ENCODE data around the gene FIBCD1.

The FIBCD1 gene

GRCh38 chr9:130905125-130905901 is 33.7 kb downstream of the FIBCD1 start:
- Histone ChIP-seq H3K36me3 (ENCODE audit: insufficient read depth, low read length) (no peaks in the 10 kb centered on the region), H3K27me3 (ENCODE audit: insufficient read depth, low read length) (no peaks in the 10 kb centered on the region), H3K9me3 (ENCODE audit: low read length) (no peaks in the 10 kb centered on the region), H3K4me3 (ENCODE audit: low read depth, low read length, poor library complexity, severe bottlenecking) (no peak overlapping the region), H3K9ac (ENCODE audit: low read length) (no peak overlapping the region), H4K20me1 (ENCODE audit: insufficient read depth, low read length) (no peaks in the 10 kb centered on the region), H3F3A (ENCODE audit: insufficient read depth, low read length) (no peaks in the 10 kb centered on the region), H3K4me2 (ENCODE audit: low read length) (no peak overlapping the region), H3K79me2 (ENCODE audit: insufficient read depth, low read length) (no peaks in the 10 kb centered on the region), H3K9me2 (ENCODE audit: low read depth, low read length) (no peaks in the 10 kb centered on the region), H3K4me1 (ENCODE audit: insufficient read depth, low read length, severe bottlenecking) (no peaks in the 10 kb centered on the region), H3K27ac (ENCODE audit: low read depth, low read length, poor library complexity, severe bottlenecking) (no peak overlapping the region), H2AFZ (ENCODE audit: low read length) (no peak overlapping the region)
- no peak for TF ChIP-seq CTCF (IDR thresholded peaks at IDR 0.05; ENCODE audit: low read length)
- TF ChIP-seq EZH2 (IDR thresholded peaks at IDR 0.05; ENCODE audit: borderline replicate concordance, low read length) = no peak

GRCh38 chr9:130904070-130905044 is 34.7 kb downstream of the FIBCD1 start:
- Histone ChIP-seq H3K27me3 (ENCODE audit: insufficient read depth, low read length) (no peaks in the 10 kb centered on the region), H3K27ac (ENCODE audit: low read depth, low read length, poor library complexity, severe bottlenecking) (no peak overlapping the region), H3K4me3 (ENCODE audit: low read depth, low read length, poor library complexity, severe bottlenecking) (no peak overlapping the region), H3F3A (ENCODE audit: insufficient read depth, low read length) (no peaks in the 10 kb centered on the region), H4K20me1 (ENCODE audit: insufficient read depth, low read length) (no peaks in the 10 kb centered on the region), H3K4me2 (ENCODE audit: low read length) (no peak overlapping the region), H3K36me3 (ENCODE audit: insufficient read depth, low read length) (no peaks in the 10 kb centered on the region), H3K9me3 (ENCODE audit: low read length) (no peaks in the 10 kb centered on the region), H3K9ac (ENCODE audit: low read length) (no peak overlapping the region), H2AFZ (ENCODE audit: low read length) (no peak overlapping the region), H3K4me1 (ENCODE audit: insufficient read depth, low read length, severe bottlenecking) (no peaks in the 10 kb centered on the region), H3K79me2 (ENCODE audit: insufficient read depth, low read length) (no peaks in the 10 kb centered on the region), H3K9me2 (ENCODE audit: low read depth, low read length) (no peaks in the 10 kb centered on the region)
- TF ChIP-seq EZH2 (IDR thresholded peaks at IDR 0.05; ENCODE audit: borderline replicate concordance, low read length) (no peak), CTCF (IDR thresholded peaks at IDR 0.05; ENCODE audit: low read length) (no peak)

DNA sequence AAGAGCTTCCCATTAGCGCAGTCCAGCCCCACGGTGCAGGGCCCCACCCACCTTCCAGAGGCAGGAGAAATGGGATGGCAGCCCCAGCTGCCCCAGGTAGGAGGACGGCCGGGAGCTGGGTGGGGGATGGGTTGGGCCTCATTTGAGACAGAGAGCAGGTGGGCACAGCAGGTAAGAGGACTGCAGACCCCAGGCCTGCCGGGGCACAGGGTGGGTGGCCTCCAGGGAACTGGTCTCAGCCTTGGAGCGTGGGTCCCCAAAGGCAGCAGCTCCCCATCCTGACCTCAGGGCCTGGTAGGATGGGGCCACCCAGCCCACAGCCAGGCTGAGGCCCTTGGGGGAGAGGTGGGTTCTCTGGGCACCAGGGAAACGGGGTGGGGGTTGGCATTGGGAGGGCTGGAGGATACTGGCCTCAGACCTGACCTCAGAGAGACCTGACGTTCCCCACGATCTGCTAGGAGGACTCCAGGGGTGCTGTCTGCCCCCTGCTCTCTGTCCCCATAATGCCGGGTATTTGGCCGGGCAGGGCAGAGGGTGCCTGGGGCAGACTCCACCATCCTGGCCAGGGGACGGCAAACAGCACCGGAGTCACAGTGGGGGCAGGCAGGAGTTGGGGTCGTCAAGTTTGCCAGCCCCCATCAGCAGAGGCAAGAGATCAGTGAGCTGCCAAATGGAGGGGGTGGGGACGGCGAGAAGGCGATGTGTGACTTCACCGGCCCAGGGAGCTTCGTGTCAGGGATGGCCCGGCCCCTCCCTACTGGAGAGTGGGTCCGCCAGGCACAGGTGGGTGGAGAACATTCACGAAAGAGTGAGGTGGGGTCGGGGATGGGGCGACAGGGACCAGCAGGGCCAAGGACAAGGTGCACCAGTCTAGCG is 35.6 kb downstream of the FIBCD1 start:
- no peak overlapping the region for H3K4me3 ChIP-seq (ENCODE audit: low read depth, low read length, poor library complexity, severe bottlenecking)
- no peaks in the 10 kb centered on the region for H3K9me2 ChIP-seq (ENCODE audit: low read depth, low read length)
- H3K9ac ChIP-seq (ENCODE audit: low read length) = no peak overlapping the region
- no peaks in the 10 kb centered on the region for H3F3A ChIP-seq (ENCODE audit: insufficient read depth, low read length)
- H3K4me2 ChIP-seq (ENCODE audit: low read length) = no peak overlapping the region
- H3K27me3 ChIP-seq (ENCODE audit: insufficient read depth, low read length) = no peaks in the 10 kb centered on the region
- H3K27ac ChIP-seq (ENCODE audit: low read depth, low read length, poor library complexity, severe bottlenecking) = no peak overlapping the region
- no peaks in the 10 kb centered on the region for H3K79me2 ChIP-seq (ENCODE audit: insufficient read depth, low read length)
- no peaks in the 10 kb centered on the region for H3K4me1 ChIP-seq (ENCODE audit: insufficient read depth, low read length, severe bottlenecking)
- no peak overlapping the region for H2AFZ ChIP-seq (ENCODE audit: low read length)
- H3K9me3 ChIP-seq (ENCODE audit: low read length) = no peaks in the 10 kb centered on the region
- no peaks in the 10 kb centered on the region for H4K20me1 ChIP-seq (ENCODE audit: insufficient read depth, low read length)
- TF ChIP-seq CTCF (IDR thresholded peaks at IDR 0.05; ENCODE audit: low read length) (no peak), EZH2 (IDR thresholded peaks at IDR 0.05; ENCODE audit: borderline replicate concordance, low read length) (no peak)
- no peaks in the 10 kb centered on the region for H3K36me3 ChIP-seq (ENCODE audit: insufficient read depth, low read length)
